H1 (cell line): ENCODE data around the gene SIPA1L3. TPM values are rescaled to one million over a fixed set of nuclear protein-coding genes. Genes with fewer than 3 reads are reported as not detected.

Experiments
- BACH1 ChIP-seq: IDR thresholded peaks from 2 replicates; pipeline ENCODE4 v1.6.1; 2012; ENCODE audit warnings: low read length, improper control_type of control experiment
- USF2 ChIP-seq: IDR thresholded peaks from 2 replicates; pipeline ENCODE4 v1.6.1; 2011; ENCODE audit warnings: low read length, improper control_type of control experiment
- polyA plus RNA-seq, 7 experiments: library from polyadenylated mRNA; depleted of rRNA in 3 of 7; stranded (reverse) in 5 of 7; unstranded in 2 of 7; fragments of >200 nt in 5 of 7; fragments of 200-250 nt in 2 of 7; gene quantifications; 1 replicate in 5 of 7; 2 replicates in 1 of 7; 4 replicates in 1 of 7; pipeline versions ENCODE4 v1.2.1 to v1.2.3, GENCODE V29; 2011 to 2013; ENCODE audit warnings: missing spikeins in 2 of 7, mixed read lengths in 2 of 7
- total RNA-seq: library from RNA; stranded (reverse); fragmentation: NEBNext Ultra II Directional; extraction: Animal tissue kit (Norgen Biotek cat#: 25700); gene quantifications from 2 replicates; pipeline ENCODE4 v1.2.1, GENCODE V29; 2021

Gene SIPA1L3
- total and polyA plus RNA-seq, 2 of the 8 experiments (the other 6 are each of a cell fraction or from before 2014, with no cell fraction given), result 15.0 to 54.9 TPM

- TF ChIP-seq USF2, result no peak
- no peak for TF ChIP-seq BACH1
These were observed 44.8 kb downstream of the SIPA1L3 start (continued) for GRCh38 chr19:37951816-37952210.
